Left ventricle myocardium inferior (tissue), 1 donor: Measurements from ENCODE around the gene SIRPD. TPM values are rescaled to one million over a fixed set of nuclear protein-coding genes. Genes with fewer than 3 reads are reported as not detected.

Source experiments
- DNase-seq: peaks from one replicate; pipeline ENCODE4 v3.0.0-alpha.2; 2020
- H3K27ac ChIP-seq: fragments of 200-600 bp; replicated peaks from 2 replicates; pipeline ENCODE4 v1.8.0; 2021
- H3K27me3 ChIP-seq: fragments of 200-600 bp; 2 replicates; pipeline ENCODE4 v1.8.0; 2021; ENCODE audit warnings: low read depth
- H3K36me3 ChIP-seq: fragments of 200-600 bp; 2 replicates; pipeline ENCODE4 v1.8.0; 2021
- H3K4me1 ChIP-seq: fragments of 200-600 bp; 2 replicates; pipeline ENCODE4 v1.8.0; 2021
- H3K4me3 ChIP-seq: fragments of 200-600 bp; 2 replicates; pipeline ENCODE4 v1.8.0; 2021; ENCODE audit warnings: mild to moderate bottlenecking, moderate library complexity
- H3K9me3 ChIP-seq: fragments of 200-600 bp; replicated peaks from 2 replicates; pipeline ENCODE4 v1.8.0; 2021
- intact Hi-C: fragments of 100-400 bp; cut with micrococcal nuclease; formaldehyde crosslinking; loops from one replicate; pipeline ENCODE4 v1.11.0; 2022
- total RNA-seq: library from RNA; stranded (reverse); fragmentation: NEBNext Ultra II Directional; extraction: Animal tissue kit (Norgen Biotek cat#: 25700); gene quantifications from one replicate; pipeline ENCODE4 v1.2.1, GENCODE V29; 2021
- TF ChIP-seq, protein P1 (sequence below): fragments of 200-600 bp; IDR thresholded peaks from 2 replicates; pipeline ENCODE4 v1.8.0; 2021; ENCODE audit warnings: antibody characterized with exemption, mild to moderate bottlenecking, borderline replicate concordance
- donor health status: DM: no; HTN: yes; CAD: no; lungs with severe emphysema.

Gene SIRPD
- total RNA-seq, 1 donor from 2014 or later = not detected

DNA sequence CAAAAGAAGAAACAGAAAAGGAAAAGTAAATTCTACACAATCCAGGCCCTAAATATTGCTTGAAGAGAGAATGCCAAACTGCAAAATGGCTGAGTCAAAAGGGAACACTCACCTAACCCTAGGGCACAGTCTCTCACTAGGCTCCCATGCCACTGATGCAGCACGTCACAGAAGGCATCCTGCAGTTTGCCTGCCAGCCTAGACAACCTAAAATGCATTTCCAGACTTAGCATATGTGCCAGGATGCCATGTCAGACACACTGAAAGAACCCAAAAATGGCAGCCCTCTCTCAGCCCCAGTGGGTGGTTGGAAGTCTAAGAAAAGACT lies 10.6 kb upstream of the SIRPD start:
- peaks cover 30% of the 10 kb centered on the region for H3K27me3 ChIP-seq
- TF ChIP-seq, protein P1, sequence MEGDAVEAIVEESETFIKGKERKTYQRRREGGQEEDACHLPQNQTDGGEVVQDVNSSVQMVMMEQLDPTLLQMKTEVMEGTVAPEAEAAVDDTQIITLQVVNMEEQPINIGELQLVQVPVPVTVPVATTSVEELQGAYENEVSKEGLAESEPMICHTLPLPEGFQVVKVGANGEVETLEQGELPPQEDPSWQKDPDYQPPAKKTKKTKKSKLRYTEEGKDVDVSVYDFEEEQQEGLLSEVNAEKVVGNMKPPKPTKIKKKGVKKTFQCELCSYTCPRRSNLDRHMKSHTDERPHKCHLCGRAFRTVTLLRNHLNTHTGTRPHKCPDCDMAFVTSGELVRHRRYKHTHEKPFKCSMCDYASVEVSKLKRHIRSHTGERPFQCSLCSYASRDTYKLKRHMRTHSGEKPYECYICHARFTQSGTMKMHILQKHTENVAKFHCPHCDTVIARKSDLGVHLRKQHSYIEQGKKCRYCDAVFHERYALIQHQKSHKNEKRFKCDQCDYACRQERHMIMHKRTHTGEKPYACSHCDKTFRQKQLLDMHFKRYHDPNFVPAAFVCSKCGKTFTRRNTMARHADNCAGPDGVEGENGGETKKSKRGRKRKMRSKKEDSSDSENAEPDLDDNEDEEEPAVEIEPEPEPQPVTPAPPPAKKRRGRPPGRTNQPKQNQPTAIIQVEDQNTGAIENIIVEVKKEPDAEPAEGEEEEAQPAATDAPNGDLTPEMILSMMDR = no peak
- no peak overlapping the region for H3K4me3 ChIP-seq
- DNase-seq = no peak
- H3K4me1 ChIP-seq = no peaks in the 10 kb centered on the region
- no peaks in the 10 kb centered on the region for H3K36me3 ChIP-seq
- intact Hi-C loops = no loop called here
- no peak overlapping the region for H3K27ac ChIP-seq
- no peaks in the 10 kb centered on the region for H3K9me3 ChIP-seq

DNA sequence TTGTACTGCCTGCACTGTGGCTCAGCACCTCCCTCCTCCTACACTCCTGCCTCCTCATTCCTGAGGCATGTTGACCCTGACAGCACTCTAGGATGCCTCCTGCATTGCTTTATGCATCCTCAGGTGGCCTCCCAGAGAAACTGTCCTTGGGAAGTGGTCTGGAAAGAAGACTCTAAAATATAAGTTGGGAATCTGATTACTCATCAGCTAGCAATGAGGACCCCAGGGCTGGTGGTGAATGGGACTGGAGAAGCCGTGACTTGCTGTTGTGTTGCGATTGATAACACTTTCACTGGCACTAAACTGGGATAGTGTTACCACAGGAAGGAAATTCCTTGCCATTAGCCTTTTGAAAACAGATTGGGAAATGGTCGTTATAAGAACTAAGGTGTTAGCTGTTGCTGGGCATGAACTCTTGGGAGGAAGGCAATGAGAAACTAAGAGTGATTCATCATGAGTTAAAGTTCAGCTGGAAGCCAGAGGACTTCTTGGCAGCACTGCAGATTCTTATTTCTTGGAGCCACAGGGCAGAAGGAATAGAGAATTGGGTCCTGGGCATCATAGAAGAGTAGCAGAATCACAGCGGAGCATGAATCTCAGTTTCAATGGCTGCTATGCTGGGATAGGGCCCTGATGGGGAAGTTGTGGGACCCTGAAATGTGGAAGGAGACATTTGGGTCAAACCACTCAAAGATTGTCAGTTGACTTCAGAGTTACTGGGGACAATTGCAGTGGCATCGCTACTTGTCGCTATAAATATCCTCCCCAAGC lies 10.1 kb upstream of the SIRPD start:
- TF ChIP-seq, protein P1 = no peak
- Histone ChIP-seq H3K27ac (no peak overlapping the region), H3K27me3 (peaks cover 36% of the 10 kb centered on the region), H3K36me3 (no peaks in the 10 kb centered on the region), H3K9me3 (no peaks in the 10 kb centered on the region), H3K4me1 (no peaks in the 10 kb centered on the region), H3K4me3 (no peak overlapping the region)
- DNase-seq = no peak
- intact Hi-C loops = no loop called here

DNA sequence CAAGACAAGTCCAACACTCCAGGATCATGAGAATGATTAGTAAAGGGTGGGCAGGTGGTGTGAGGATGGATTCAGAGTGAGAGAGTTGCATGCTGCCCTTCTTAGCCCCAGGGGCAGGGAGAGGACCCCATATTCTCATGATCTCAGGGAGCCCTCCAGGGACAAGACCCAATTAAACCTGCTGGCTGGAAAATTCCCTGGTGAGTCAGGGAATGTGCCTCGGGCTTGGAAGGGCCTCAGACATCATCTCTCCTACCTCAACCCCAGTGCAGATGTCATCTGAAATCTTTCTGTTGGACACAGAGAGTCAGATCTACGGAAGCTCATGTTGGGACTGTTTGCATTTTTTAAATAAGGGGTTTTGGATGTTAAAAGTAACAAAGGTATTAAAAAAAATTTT lies 9.2 kb upstream of the SIRPD start:
- intact Hi-C loops = no loop called here

DNA sequence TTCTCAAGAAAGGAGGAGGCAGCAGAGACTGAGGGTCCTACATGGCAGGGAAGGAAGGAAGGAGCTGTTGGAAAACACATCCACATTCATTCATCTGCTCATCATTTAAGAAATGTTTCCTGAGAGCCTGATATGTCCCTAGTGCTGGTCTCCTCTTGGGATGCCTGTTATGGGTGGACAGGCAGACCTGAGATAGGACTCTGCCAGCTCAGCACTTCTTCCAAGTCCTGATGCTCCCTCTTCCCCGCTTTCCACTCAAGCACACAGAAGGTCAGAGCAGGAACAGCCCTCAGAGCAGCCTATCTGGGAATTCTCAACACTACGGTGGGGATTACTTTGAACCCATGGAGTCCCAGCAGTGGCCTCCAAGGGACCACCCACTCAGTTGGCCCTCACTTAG lies 8.0 kb upstream of the SIRPD start:
- no peak overlapping the region for H3K4me3 ChIP-seq
- peaks cover 43% of the 10 kb centered on the region for H3K27me3 ChIP-seq
- TF ChIP-seq, protein P1 = no peak
- intact Hi-C loops = no loop called here
- no peaks in the 10 kb centered on the region for H3K36me3 ChIP-seq
- DNase-seq = no peak
- no peak overlapping the region for H3K27ac ChIP-seq
- no peaks in the 10 kb centered on the region for H3K9me3 ChIP-seq
- H3K4me1 ChIP-seq = no peaks in the 10 kb centered on the region

More for the DNA sequence above, 9.2 kb upstream of the SIRPD start:
- H3K4me1 ChIP-seq = no peaks in the 10 kb centered on the region
- H3K9me3 ChIP-seq = no peaks in the 10 kb centered on the region
- H3K27ac ChIP-seq = no peak overlapping the region
- H3K4me3 ChIP-seq = no peak overlapping the region
- H3K27me3 ChIP-seq = peaks cover 40% of the 10 kb centered on the region
- TF ChIP-seq, protein P1 = no peak
- DNase-seq = no peak
- no peaks in the 10 kb centered on the region for H3K36me3 ChIP-seq

DNA sequence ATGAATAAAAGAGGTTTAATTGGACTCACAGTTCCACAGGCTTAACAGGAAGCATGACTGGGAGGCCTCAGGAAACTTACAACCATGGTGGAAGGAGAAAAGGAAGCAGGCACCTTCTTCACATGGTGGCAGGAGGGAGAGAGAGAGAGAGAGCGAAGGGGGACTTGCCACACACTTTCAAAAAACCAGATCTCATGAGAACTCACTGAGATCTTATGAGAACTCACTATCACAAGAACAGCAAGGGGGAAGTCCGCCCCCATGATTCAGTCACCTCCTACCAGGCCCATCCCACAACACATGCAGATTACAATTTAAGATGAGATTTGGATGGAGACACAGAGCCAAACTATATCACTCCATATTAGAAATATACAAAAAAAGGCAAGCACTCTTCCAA lies 6.1 kb upstream of the SIRPD start:
- H3K36me3 ChIP-seq = no peaks in the 10 kb centered on the region
- intact Hi-C loops = no loop called here
- no peaks in the 10 kb centered on the region for H3K4me1 ChIP-seq
- no peak overlapping the region for H3K27ac ChIP-seq
- TF ChIP-seq, protein P1 = no peak
- no peaks in the 10 kb centered on the region for H3K9me3 ChIP-seq
- H3K27me3 ChIP-seq = peaks cover 43% of the 10 kb centered on the region
- DNase-seq = no peak
- no peak overlapping the region for H3K4me3 ChIP-seq
